NT2/D1 (cell line): ENCODE results near the gene MEGF9.
A peak's percentile ranks its signal among the peaks of the same experiment; 100 is the strongest.

Experiments
- DNase-seq: peaks from one replicate; pipeline ENCODE4 v3.0.0-alpha.2; 2011; ENCODE audit warnings: low read depth, low spot score
- H3K27me3 ChIP-seq: 2 replicates; pipeline ENCODE4 v1.6.0; 2011; ENCODE audit warnings: mild to moderate bottlenecking; ENCODE audit not compliant: insufficient read length, insufficient read depth
- H3K36me3 ChIP-seq: 2 replicates; pipeline ENCODE4 v1.6.1; 2011; ENCODE audit warnings: mild to moderate bottlenecking, low read length, mixed read lengths; ENCODE audit not compliant: insufficient read depth, insufficient read length
- H3K4me1 ChIP-seq: 2 replicates; pipeline ENCODE4 v1.5.1; 2011; ENCODE audit not compliant: insufficient read depth, insufficient read length
- H3K4me3 ChIP-seq: 2 replicates; pipeline ENCODE4 v1.5.1; 2011; ENCODE audit warnings: low read depth; ENCODE audit not compliant: insufficient read length
- H3K9ac ChIP-seq: 2 replicates; pipeline ENCODE4 v1.6.0; 2011; ENCODE audit warnings: low read depth; ENCODE audit not compliant: insufficient read length
- H3K9me3 ChIP-seq: 2 replicates; pipeline ENCODE4 v1.5.1; 2011; ENCODE audit warnings: mild to moderate bottlenecking, low read length; ENCODE audit not compliant: insufficient read depth
- SUZ12 ChIP-seq: IDR thresholded peaks from 2 replicates; pipeline ENCODE4 v1.6.1; 2011; ENCODE audit not compliant: insufficient read length, insufficient read depth; ENCODE audit errors: extremely low read depth
- YY1 ChIP-seq: IDR thresholded peaks from 2 replicates; pipeline ENCODE4 v1.6.1; 2011; ENCODE audit not compliant: insufficient read length, insufficient read depth
- ZNF274 ChIP-seq: IDR thresholded peaks from 2 replicates; pipeline ENCODE4 v1.6.1; 2011; ENCODE audit warnings: mild to moderate bottlenecking, low read depth, low read length

The MEGF9 gene

GRCh38 chr9:120579139-120580050, 134.9 kb downstream of the MEGF9 start:
- H3K27me3 ChIP-seq, result no peaks in the 10 kb centered on the region
- DNase-seq, result no peak
- H3K9ac ChIP-seq, result peak overlapping the region; percentile 92
- peak overlapping the region; percentile 83 for H3K4me3 ChIP-seq
- TF ChIP-seq SUZ12, result no peak
- no peak for TF ChIP-seq ZNF274
- TF ChIP-seq YY1, result no peak
- no peaks in the 10 kb centered on the region for H3K4me1 ChIP-seq
- H3K36me3 ChIP-seq, result peaks cover 20% of the 10 kb centered on the region
- H3K9me3 ChIP-seq, result no peaks in the 10 kb centered on the region

GRCh38 chr9:120574473-120574872, 139.8 kb downstream of the MEGF9 start:
- Histone ChIP-seq H3K9me3 (no peaks in the 10 kb centered on the region), H3K4me3 (no peak overlapping the region), H3K9ac (no peak overlapping the region), H3K36me3 (peaks cover 47% of the 10 kb centered on the region), H3K27me3 (no peaks in the 10 kb centered on the region), H3K4me1 (no peaks in the 10 kb centered on the region)
- no peak for DNase-seq
- TF ChIP-seq YY1 (no peak), ZNF274 (no peak), SUZ12 (no peak)

GRCh38 chr9:120572472-120572871, 141.8 kb downstream of the MEGF9 start:
- DNase-seq, result no peak
- H3K36me3 ChIP-seq, result peaks cover 54% of the 10 kb centered on the region

GRCh38 chr9:120571443-120572257, 142.6 kb downstream of the MEGF9 start:
- TF ChIP-seq YY1 (no peak), ZNF274 (no peak), SUZ12 (no peak)
- H3K9me3 ChIP-seq, result no peaks in the 10 kb centered on the region
- no peaks in the 10 kb centered on the region for H3K4me1 ChIP-seq
- no peak overlapping the region for H3K9ac ChIP-seq
- no peak for DNase-seq
- no peaks in the 10 kb centered on the region for H3K27me3 ChIP-seq
- H3K36me3 ChIP-seq, result peaks cover 60% of the 10 kb centered on the region
- H3K4me3 ChIP-seq, result no peak overlapping the region

More at GRCh38 chr9:120572472-120572871, 141.8 kb downstream of the MEGF9 start:
- no peak overlapping the region for H3K9ac ChIP-seq
- no peaks in the 10 kb centered on the region for H3K9me3 ChIP-seq
- H3K4me3 ChIP-seq, result no peak overlapping the region
- TF ChIP-seq YY1, result no peak
- TF ChIP-seq SUZ12, result no peak
- TF ChIP-seq ZNF274, result no peak
- no peaks in the 10 kb centered on the region for H3K27me3 ChIP-seq
- no peaks in the 10 kb centered on the region for H3K4me1 ChIP-seq

GRCh38 chr9:120570296-120570695, 144.0 kb downstream of the MEGF9 start:
- Histone ChIP-seq H3K4me1 (no peaks in the 10 kb centered on the region), H3K9me3 (no peaks in the 10 kb centered on the region), H3K36me3 (peaks cover 65% of the 10 kb centered on the region), H3K4me3 (no peak overlapping the region), H3K9ac (no peak overlapping the region), H3K27me3 (no peaks in the 10 kb centered on the region)
- TF ChIP-seq ZNF274 (no peak), SUZ12 (no peak)
- DNase-seq, result no peak

- H3K36me3 ChIP-seq, result peaks cover 72% of the 10 kb centered on the region
- H3K4me3 ChIP-seq, result no peak overlapping the region
Measured at GRCh38 chr9:120569556-120569955, 144.7 kb downstream of the MEGF9 start.

GRCh38 chr9:120568816-120569215, 145.5 kb downstream of the MEGF9 start:
- H3K4me3 ChIP-seq, result no peak overlapping the region
- no peaks in the 10 kb centered on the region for H3K9me3 ChIP-seq
- no peak for DNase-seq
- TF ChIP-seq YY1 (no peak), SUZ12 (no peak), ZNF274 (no peak)
- no peak overlapping the region for H3K9ac ChIP-seq
- no peaks in the 10 kb centered on the region for H3K4me1 ChIP-seq
- H3K36me3 ChIP-seq, result peaks cover 75% of the 10 kb centered on the region
- no peaks in the 10 kb centered on the region for H3K27me3 ChIP-seq

More at GRCh38 chr9:120569556-120569955, 144.7 kb downstream of the MEGF9 start:
- H3K27me3 ChIP-seq, result no peaks in the 10 kb centered on the region
- no peaks in the 10 kb centered on the region for H3K9me3 ChIP-seq
- no peaks in the 10 kb centered on the region for H3K4me1 ChIP-seq
- H3K9ac ChIP-seq, result no peak overlapping the region
- TF ChIP-seq SUZ12, result no peak
- no peak for TF ChIP-seq ZNF274
- TF ChIP-seq YY1, result no peak
- DNase-seq, result no peak
